Activated gamma-delta T cell (primary cell): ENCODE data around the gene PGK1.
"Not testable (repeated sequence)": the region's sequence is repeated elsewhere in the genome, so short reads cannot be mapped to it uniquely, and the experiment has no call there.

Experiments
- DNase-seq: peaks from one replicate; lab custom pipeline; 2025; lab: John Stamatoyannopoulos, UW
- total RNA-seq, 2 donors: gene quantifications; one replicate each; lab custom pipeline; 2026; lab: John Stamatoyannopoulos, UW

Gene PGK1
- 364 to 374 reads per million in 2 donors for total RNA-seq

- peak; percentile 95 for DNase-seq
Measured at GRCh38 chrX:78103623-78104446, at the start of gene PGK1. PGK1 (plus strand) TSS chrX:78104248; CDS start chrX:78104341, 93 bp downstream.

DNA sequence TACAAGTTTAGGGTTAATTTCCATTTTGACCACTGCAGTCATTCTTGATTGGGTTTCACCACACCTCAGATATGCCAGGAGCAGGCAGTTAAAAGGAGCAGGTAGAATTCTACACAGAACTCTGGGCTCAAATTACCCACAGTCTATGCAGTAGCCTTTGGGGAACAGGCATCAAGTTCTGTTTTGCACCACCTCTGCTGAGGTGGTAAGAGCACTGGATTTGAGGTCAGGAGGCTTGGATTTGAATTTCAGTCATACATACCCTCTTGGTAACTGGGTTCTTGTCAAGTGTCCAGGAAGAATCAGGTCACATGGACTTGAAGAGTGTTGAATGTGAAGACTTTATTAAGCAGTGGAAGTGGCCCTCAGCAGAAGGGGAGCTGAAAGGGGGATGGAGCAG, 40.4 kb upstream of the PGK1 start:
- DNase-seq: no peak

DNA sequence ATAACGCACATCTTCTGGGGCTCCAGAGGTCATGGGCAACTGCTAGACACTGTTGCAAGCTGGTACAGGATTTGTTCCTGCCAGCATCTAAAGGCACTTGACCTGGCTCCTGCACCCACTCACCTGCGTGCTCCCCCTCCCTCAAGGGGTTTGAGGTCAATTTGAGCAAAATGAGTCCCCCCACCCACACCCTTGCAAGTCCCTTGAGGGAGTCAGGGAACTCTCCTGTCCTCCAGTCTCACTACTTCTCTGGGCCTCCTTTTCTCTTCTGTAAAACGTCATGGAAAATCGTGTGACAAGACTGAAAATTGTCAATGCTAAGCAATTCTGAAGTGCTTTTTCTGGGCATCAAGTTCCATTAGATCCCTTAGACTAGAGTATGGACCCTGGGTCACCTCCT, 39.9 kb upstream of the PGK1 start:
- DNase-seq: no peak

DNA sequence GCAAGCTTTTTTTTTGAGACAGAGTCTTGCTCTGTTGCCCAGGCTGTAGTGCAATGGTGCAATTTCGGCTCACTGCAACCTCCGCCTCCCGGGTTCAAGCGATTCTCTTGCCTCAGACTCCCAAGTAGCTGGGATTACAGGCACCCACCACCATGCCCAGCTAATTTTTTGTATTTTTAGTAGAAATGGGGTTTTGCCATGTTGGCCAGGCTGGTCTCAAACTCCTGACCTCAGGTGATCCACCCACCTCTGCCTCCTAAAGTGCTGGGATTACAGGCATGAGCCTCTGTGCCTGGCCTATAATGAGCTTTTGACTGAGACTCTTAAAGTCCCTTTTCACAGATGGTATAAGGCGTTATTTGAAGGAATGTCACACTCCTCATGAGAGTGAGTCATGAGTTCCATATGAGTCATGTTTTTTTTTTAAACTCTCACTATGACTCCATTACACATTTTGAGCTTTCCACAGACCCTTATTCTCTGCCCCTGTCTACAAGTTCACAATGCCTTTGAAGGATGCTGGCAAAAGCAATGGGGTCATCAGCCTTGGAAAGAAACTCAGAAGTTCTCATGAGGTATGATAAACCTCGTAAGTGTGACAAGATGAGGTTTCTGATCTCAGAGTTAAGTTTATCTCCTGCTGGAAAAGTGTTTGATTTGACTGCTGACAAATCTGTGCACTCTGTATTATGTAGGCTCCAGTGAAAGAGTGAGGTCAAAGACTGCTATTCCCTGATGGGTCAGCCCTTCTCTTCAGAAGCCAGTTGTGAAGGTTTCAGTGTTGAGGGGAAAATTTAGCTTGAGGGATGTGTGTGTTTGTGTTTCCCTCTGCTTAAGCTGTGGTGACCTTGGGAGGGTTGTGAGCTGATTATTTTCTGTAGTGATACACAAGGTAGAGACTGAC, 39.1 kb upstream of the PGK1 start:
- not testable (repeated sequence) for DNase-seq

DNA sequence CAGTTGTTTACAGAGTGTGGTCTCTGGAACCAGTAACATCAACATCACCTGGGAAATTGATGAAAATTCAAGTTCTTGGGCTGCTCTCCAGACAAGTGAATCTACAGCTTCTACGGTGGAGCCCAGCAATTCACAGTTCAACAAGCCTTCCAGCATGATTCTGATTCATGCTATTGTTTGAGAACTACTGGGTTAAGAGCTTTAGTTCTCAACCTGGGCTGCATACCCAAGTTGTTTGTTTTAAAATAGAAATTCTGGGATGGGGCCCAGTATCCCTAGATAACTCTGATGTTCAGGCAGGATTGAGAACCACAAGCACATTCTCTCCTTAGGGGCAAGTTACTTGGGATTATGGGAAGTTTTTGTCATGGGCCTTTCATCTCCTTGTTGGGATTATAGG, 37.9 kb upstream of the PGK1 start:
- no peak for DNase-seq

GRCh38 chrX:78071331-78071730, 32.7 kb upstream of the PGK1 start:
- no peak for DNase-seq

DNA sequence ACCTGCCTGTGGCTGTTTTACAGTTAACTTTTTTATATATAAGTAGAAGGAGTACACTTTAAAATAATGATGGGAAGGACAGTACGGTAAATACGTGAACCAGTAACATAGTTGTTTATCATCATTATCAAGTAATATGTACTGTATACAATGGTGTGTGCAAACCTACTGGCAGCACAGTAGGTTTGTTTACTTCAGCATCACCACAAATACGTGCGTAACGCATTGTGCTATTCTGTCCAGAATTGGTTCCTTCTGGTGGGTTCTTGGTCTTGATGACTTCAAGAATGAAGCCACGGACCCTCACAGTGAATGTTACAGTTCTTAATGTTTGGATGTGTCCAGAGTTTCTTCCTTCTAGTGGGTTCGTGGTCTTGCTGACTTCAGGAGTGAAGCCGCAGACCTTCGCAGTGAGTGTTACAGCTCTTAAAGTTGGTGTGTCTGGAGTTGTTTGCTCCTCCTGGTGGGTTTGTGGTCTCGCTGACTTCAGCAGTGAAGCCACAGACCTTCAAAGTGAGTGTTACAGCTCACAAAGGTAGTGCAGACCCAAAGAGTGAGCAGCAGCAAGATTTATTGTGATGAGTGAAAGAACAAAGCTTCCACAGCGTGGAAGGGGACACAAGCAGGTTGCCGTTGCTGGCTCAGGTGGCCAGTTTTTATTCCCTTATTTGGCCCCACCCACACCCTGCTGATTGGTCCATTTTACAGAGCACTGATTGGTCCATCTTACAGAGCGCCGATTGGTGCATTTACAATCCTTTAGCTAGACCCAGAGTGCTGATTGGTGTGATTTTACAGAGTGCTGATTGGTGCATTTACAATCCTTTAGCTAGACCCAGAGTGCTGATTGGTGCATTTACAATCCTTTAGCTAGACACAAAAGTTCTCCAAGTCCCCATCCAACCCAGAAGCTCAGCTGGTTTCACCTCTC, 30.6 kb upstream of the PGK1 start:
- not testable (repeated sequence) for DNase-seq

DNA sequence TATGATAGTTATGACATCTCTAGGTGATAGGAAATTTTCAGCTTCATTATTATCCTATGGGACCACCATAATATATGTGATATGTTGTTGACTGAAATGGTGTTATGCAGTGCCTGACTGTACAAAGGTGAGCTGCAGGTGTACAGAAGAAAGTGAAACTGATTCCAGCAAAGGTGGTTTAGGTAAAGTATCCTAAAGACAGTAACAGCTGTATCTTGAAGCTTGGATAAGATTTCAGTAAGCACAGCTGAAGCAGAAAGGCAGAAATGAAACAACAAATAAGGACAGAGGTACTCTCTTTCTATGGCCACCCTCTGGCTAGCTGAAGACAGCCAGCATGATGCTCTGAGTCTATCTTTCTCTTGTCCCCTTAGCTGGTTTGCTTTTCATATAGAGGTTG, 30.0 kb upstream of the PGK1 start:
- no peak for DNase-seq

GRCh38 chrX:78075787-78076389, 28.2 kb upstream of the PGK1 start:
- DNase-seq: no peak

GRCh38 chrX:78081413-78081812, 22.6 kb upstream of the PGK1 start:
- not testable (repeated sequence) for DNase-seq

- no peak for DNase-seq
Measured at GRCh38 chrX:78092296-78092695, 11.8 kb upstream of the PGK1 start.

GRCh38 chrX:78098108-78098507, 5.9 kb upstream of the PGK1 start:
- DNase-seq: no peak

DNA sequence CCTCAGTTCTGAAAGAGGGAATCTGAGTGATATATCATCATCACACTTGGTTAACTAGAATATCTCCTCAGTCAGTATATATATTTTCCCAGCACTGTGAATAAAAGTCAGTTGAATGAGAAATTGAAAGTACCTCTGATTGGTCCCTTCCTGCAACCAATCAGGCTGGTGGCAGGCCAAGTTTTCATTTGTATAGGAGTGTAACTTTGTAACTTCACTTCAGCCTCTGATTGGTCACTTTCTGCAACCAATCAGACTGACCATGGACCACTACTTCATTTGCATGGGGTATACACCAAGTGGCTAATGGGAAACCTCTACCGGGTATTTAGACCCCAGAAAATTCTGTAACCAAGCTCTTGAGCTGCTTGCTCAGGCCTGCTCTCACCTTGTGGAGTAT, 2.0 kb upstream of the PGK1 start:
- no peak for DNase-seq

DNA sequence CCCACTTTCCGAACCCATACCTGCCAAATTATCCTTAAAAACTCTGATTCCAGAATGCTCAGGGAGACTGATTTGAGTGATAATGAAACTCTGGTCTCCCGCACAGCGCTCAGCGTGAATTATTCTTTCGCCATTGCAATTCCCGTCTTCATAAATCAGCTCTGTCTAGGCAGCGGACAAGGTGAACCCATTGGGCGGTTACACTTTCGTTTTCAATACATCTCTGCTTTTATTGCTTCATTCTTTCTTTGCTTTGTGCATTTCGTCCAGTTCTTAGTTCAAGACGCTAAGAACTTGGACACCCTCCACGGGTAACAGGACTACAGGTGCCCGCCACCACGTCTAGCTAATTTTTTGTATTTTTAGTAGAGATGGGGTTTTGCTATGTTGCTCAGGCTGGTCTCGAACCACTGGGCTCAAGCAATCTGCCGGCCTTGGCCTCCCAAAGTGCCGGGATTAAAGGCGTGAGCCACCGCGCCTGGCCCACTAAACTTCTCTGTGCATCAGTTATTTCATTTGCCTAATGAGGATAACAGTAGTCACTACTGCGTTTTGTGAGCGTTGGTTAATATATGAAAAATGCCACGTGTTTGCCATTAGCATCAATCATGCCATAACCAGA, 936 bp upstream of the PGK1 start:
- no peak for DNase-seq

- no peak for DNase-seq
Measured at GRCh38 chrX:78104447-78105176, 564 bp downstream of the PGK1 start.

DNA sequence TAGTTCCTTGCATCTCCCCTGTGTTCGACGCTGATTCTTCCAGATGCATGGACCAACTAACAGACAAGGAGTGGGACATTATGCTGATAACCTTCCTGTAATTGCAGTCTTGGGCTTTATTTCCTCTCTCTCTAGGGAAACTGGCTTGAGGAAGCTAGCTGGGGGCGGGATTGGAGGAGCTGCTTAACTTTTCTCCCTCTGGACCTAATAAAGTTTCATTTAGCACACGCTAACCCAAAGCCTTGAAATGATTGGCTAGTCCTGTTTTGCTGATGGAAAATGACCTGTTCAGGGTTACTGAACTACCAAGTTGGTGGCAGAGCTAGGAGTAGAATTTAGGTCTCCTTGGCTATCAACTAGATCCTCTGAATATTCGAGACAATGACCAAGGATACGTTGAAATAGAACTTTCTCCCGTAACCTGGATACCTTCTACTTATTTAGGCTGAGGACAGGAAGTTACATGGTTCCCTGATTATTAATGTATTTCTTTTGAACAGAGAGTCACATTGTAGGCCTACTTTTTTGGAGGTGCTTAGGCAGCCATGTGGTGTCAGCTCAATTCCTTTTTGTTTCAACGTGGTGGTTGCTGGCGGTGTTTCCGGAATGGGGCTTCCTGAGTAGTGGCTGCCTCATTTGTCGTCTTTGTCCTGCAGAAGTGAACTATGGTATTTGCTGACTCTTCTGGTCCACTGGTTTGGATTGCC, 2.0 kb downstream of the PGK1 start:
- no peak for DNase-seq

- DNase-seq: no peak
Measured at GRCh38 chrX:78106651-78106986, 2.6 kb downstream of the PGK1 start.

DNA sequence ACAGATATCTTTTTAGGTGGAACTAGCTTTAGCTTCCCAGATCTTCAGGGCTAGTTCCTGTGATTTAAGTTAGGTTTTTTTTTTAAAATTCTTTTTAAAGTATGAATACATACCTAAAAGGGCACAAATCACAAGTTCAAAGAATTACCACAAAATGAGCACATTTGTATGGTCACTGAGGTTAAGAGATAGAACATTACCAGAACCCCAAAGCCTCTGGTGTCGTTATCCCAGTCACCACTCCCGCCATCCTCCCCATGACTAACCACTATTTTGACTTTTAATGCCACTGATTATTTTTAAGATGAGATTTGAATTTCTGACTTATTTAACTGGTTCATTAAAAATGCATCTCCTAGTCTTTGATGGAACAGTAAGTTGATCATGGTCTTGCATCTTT, 5.4 kb downstream of the PGK1 start:
- no peak for DNase-seq

- no peak for DNase-seq
Measured at GRCh38 chrX:78111140-78111931, 7.3 kb downstream of the PGK1 start.
